GM19099 (cell line): ENCODE measurements around the gene EYA2.

Experiments used
- POLR2A ChIP-seq: IDR thresholded peaks from 3 replicates; pipeline ENCODE4 v1.6.1; 2011; ENCODE audit warnings: low read depth; ENCODE audit not compliant: insufficient read length; ENCODE audit errors: extremely low read depth

The EYA2 gene

GRCh38 chr20:47222468-47223119 lies 328.0 kb downstream of the EYA2 start:
- no peak for TF ChIP-seq POLR2A

- no peak for TF ChIP-seq POLR2A
Observed at GRCh38 chr20:47223896-47224295, 329.3 kb downstream of the EYA2 start.

- no peak for TF ChIP-seq POLR2A
Observed at GRCh38 chr20:47224300-47224791, 329.7 kb downstream of the EYA2 start.

DNA sequence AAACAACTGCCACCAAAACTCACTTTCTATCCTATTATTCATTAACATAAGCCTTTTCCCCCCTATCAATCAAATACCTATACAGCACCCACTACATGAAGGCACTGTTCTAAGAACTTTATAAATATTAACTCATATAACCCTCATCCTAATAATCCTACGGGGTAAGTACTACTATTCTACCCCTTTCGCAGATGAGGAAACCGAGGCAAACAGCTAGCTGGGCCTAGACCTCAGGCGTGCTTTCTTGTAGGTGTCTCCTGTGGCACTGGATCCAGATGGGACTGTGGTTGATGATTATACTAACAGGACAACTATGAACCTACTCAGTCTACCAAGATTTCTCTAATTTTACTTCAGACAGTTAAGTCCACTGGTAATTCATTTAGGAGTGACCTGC lies 330.2 kb downstream of the EYA2 start:
- no peak for TF ChIP-seq POLR2A

- no peak for TF ChIP-seq POLR2A
Observed at GRCh38 chr20:47225458-47225857, 330.8 kb downstream of the EYA2 start.

GRCh38 chr20:47227119-47227518 lies 332.5 kb downstream of the EYA2 start:
- TF ChIP-seq POLR2A = no peak

GRCh38 chr20:47227576-47227975 lies 332.9 kb downstream of the EYA2 start:
- TF ChIP-seq POLR2A = no peak

DNA sequence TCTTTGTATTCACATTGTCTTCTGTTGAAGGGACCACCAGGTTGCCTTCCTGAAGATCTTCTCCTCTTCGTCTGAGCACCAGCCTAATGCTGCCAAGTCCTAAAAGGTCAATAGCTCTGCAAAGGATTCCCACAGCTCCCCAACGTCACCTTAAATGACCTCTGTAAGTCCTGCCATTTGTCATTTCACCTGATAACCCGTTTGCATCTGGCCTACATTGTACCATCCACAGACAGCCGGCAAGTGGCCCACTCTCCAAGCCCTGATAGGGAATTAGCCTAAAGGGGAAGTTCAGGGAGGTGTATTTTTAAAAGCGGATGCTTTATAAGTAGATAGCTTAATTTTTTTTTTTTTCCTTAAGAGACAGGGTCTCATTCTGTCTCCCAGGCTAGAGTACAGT lies 334.0 kb downstream of the EYA2 start:
- no peak for TF ChIP-seq POLR2A

DNA sequence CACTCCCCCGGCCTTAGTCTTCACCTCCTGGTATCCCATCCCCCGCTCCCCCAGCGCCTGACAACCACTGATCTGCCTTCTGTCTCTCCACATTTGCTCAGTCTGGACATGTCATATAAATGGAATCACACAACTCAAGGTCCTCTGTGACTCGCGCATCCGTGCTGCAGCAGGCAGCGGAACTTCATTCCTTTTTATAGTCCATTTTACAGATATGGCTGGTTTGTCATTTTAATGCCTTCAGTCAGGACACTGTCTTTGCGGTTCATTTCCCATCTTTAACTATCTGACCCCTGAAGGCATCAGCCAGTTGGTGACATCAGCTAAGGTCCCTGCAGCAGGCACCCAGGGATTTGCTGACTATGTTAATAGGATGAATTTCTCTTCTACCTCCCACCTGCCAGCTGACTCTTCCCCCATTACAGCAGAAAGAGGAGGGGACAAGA lies 336.2 kb downstream of the EYA2 start:
- no peak for TF ChIP-seq POLR2A

GRCh38 chr20:47231382-47232039 lies 336.9 kb downstream of the EYA2 start:
- TF ChIP-seq POLR2A = no peak

DNA sequence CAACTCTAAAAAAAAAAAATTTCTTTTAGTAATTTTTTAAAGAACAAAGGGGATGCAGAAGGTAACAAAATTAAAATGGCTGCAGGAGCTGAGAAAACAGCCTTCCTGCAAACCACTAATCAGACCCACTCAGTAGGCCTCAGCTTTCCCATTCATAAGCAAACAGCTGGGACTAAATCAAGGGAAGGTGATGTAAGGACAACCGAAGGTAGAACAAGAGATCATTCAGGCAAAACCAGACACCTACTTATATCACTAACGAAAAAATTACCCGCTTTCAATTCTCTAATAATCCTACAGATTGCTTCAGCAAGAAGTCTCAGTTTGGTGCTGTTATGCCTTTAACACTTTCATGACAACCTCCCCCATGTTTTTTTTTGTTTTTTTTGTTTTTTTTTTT lies 337.9 kb downstream of the EYA2 start:
- no peak for TF ChIP-seq POLR2A

GRCh38 chr20:47233333-47234188 lies 338.9 kb downstream of the EYA2 start:
- no peak for TF ChIP-seq POLR2A

GRCh38 chr20:47235111-47235510 lies 340.5 kb downstream of the EYA2 start:
- no peak for TF ChIP-seq POLR2A

GRCh38 chr20:47235853-47236638 lies 341.4 kb downstream of the EYA2 start:
- no peak for TF ChIP-seq POLR2A

DNA sequence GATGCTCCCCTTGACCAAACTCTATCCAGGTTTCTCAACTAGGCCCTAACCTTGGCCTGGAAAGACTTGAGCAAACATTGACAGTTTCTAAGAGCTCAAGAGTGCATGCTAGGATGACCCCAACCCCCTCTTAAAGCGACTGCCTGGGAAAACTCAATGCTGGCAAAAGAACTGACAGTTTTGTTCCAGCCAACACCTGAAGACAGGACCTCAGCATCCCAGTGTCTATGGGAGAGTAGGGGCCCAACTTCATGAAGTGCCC lies 341.9 kb downstream of the EYA2 start:
- TF ChIP-seq POLR2A = no peak
